Measurements from ENCODE around the gene ADGRG1.
"Not testable (repeated sequence)": the region's sequence is repeated elsewhere in the genome, so short reads cannot be mapped to it uniquely, and the experiment has no call there.

The ADGRG1 gene

GRCh38 chr16:57668630-57669475, 40.4 kb downstream of the ADGRG1 start:
- DNase-seq, result no peak

GRCh38 chr16:57669476-57670162, 41.2 kb downstream of the ADGRG1 start:
- no peak for DNase-seq

GRCh38 chr16:57670196-57670595, 41.8 kb downstream of the ADGRG1 start:
- no peak for DNase-seq

- not testable (repeated sequence) for DNase-seq
These were observed 43.0 kb downstream of the ADGRG1 start for GRCh38 chr16:57671451-57671850.

GRCh38 chr16:57672416-57672815, 44.0 kb downstream of the ADGRG1 start:
- no peak for DNase-seq

GRCh38 chr16:57672824-57673223, 44.4 kb downstream of the ADGRG1 start:
- no peak for DNase-seq

- peak; percentile 56 for DNase-seq
These were observed 47.5 kb downstream of the ADGRG1 start for GRCh38 chr16:57675741-57676551.

GRCh38 chr16:57676553-57677085, 48.2 kb downstream of the ADGRG1 start:
- DNase-seq, result no peak

GRCh38 chr16:57677622-57678369, 49.4 kb downstream of the ADGRG1 start:
- no peak for DNase-seq

- no peak for DNase-seq
These were observed 50.6 kb downstream of the ADGRG1 start for GRCh38 chr16:57679016-57679415.

GRCh38 chr16:57679767-57680482, 51.5 kb downstream of the ADGRG1 start:
- DNase-seq, result no peak

GRCh38 chr16:57680842-57681375, 52.5 kb downstream of the ADGRG1 start:
- no peak for DNase-seq

GRCh38 chr16:57681950-57682728, 53.7 kb downstream of the ADGRG1 start:
- no peak for DNase-seq

GRCh38 chr16:57682809-57683635, 54.6 kb downstream of the ADGRG1 start:
- no peak for DNase-seq

- DNase-seq, result no peak
These were observed 55.5 kb downstream of the ADGRG1 start for GRCh38 chr16:57683636-57684545.

- no peak for DNase-seq
These were observed 56.4 kb downstream of the ADGRG1 start for GRCh38 chr16:57684626-57685358.

GRCh38 chr16:57685633-57686032, 57.2 kb downstream of the ADGRG1 start:
- no peak for DNase-seq

- no peak for DNase-seq
These were observed 58.1 kb downstream of the ADGRG1 start for GRCh38 chr16:57686577-57686976.
